ENCODE results near the gene TRPT1.
A peak's percentile ranks its signal among the peaks of the same experiment; 100 is the strongest.

The TRPT1 gene

DNA sequence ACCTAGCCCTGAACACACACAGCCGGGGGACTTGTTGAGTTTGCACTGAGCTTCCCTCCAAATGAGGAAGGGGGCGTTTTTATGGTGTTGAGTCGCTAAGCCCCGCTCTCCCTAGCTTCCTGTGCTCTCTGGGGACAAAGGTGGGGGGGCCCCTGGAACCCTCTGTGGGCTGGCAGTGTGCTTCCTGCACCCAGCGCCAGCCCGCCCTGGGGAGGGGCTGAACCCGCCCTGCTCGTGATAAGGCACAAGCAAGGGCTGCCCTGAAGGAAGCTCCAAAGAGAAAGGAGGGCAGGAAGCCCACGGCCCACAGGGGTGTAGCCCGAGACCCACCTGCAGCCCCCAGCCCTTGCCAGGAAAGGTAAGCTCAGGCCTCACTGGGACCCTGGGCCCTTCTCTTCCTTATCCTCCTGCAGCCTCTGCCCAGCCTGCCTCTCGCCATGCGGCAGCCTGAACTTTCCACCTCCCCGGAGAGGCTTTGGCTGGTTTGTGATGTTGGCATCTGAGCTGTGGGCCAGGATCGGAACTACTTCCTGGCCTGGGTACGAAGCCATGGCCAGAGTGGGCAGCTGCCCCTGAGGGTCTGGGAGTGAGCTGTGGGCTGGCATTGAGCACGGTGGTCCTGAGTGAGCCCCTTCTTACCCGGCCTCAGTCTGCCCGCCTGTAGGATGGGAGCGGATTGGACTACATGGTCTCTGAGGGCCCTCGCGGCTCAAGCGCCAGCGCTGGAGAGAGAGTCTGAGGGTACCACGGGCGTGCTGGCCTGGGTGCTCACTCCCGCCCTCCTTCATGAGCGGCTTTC lies 19.3 kb downstream of the TRPT1 start, which contains the start of gene FERMT3:
TSS of gene FERMT3 (plus strand) at position 265 of the 799 bp plus-strand sequence. CDS start 644 bp downstream, outside the sequence.
- no peak for DNase-seq

DNA sequence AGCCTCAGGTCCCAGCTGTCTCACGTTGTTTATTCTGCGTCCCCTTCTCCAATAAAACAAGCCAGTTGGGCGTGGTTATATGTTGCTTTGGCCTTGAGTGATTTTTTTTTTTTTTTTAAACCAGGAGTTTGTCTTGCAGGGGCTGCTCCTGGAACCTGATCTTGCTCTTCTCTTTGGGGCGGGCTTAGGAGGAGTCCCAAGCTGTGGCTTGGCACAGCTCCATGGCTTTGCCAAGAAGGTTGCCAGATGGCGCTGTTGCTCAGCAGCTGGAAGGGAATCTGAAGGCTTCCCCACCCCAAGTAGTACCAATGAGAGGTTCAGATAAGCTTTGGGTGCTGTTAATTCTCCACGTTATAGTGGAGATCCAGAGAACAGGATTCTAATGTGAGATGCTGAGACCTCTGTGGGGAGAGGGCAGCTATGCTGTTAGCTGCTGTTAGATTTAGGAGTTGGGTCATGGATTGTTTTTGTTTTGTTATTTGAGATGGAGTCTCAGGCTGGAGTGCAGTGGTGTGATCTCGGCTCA lies 21.5 kb downstream of the TRPT1 start:
- peak; percentile 60 for DNase-seq

GRCh38 chr11:64204080-64204440 lies 21.9 kb downstream of the TRPT1 start:
- DNase-seq = no peak

GRCh38 chr11:64203421-64204079 lies 22.4 kb downstream of the TRPT1 start:
- DNase-seq = no peak

GRCh38 chr11:64202992-64203391 lies 23.0 kb downstream of the TRPT1 start:
- DNase-seq = no peak

DNA sequence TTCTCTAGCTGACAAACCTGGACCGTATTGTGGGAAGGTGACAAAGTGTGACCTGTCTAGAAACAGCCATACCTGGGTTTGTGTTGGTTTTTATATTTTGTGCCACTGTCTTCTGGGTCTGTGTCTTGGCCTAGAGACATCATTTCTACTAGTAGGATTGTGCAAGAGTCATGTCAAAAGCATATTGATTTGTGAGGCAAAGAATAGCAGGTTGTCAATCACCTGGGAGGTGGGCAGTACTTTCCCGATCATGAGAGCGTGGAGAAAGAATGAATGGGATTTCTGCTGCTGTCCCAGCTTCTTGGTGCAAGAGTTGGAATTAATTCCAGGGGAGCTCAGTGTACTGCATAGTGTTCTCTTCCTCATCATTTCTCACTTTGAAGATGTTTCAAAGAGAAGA lies 24.4 kb downstream of the TRPT1 start:
- no peak for DNase-seq

DNA sequence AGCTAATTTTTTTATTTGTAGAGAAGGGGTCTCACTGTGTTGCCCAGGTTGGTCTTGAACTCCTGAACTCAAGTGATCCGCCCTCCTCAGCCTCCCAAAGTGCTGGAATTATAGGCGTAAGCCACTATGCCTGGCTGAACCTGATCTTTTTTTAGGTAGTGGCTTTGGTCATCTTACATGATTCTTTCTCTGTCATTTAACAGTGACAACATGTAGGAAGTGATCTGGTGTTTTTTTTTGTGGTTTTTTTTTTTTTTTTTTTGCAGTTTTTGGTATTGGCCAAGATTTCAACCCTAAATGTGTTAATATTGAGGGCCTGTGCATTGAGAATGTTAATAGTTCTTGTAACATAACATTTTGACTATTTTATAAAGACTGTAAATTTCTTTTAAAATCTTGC lies 27.5 kb downstream of the TRPT1 start:
- DNase-seq = no peak

- no peak for DNase-seq
These were observed 29.4 kb downstream of the TRPT1 start for GRCh38 chr11:64196626-64197025.

DNA sequence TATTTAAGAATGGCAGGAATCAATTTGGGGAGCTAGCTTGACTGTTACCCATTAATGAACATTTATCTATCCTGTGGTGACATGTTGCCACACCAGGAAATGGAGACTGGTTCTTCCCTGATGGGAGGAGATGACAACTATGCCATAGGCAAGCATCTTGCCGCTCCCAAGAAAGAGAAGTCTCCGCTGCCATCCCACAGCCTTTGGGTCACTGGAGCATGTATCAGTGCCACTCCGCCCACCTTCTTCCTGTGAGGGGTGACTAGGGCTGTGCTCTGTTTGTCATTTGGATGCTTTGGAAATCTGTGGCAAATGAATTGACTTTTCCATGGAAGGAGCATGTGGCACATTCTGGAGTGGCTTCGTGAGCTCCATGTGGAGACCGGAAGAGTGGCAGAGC lies 33.6 kb downstream of the TRPT1 start:
- DNase-seq = no peak

DNA sequence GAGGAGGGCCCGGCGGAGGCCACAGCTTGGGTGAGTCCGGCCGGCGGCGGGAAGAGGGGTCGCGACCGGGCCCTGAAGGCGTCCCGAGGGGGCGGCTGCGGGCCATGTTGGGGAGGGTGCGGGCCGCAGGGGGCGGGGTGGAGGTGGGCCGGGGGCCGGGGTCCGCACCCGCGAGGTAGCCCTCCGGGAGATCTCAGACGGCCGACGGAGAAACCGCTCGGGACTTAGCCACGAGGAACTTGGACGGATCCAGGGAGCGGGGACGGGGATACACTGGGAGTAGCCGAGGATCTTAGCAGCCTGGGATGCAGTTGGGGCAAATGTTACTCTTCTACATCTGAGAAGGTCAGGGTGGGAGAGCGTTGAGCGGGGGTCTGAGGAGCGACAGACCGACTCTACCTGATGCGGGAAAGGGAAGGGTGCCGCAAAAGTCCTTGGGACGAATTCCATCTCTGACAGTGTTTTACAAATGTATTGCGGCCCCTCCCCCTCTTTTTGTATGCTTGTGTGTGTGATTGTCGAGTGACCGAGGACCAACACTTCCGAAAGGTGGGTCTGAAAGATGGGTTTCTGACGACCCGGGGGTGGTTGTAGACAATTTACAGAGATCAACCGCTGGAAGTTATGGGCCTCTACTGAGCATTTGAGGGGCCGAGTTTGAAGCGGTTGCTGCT lies 39.4 kb downstream of the TRPT1 start:
- DNase-seq = no peak

DNA sequence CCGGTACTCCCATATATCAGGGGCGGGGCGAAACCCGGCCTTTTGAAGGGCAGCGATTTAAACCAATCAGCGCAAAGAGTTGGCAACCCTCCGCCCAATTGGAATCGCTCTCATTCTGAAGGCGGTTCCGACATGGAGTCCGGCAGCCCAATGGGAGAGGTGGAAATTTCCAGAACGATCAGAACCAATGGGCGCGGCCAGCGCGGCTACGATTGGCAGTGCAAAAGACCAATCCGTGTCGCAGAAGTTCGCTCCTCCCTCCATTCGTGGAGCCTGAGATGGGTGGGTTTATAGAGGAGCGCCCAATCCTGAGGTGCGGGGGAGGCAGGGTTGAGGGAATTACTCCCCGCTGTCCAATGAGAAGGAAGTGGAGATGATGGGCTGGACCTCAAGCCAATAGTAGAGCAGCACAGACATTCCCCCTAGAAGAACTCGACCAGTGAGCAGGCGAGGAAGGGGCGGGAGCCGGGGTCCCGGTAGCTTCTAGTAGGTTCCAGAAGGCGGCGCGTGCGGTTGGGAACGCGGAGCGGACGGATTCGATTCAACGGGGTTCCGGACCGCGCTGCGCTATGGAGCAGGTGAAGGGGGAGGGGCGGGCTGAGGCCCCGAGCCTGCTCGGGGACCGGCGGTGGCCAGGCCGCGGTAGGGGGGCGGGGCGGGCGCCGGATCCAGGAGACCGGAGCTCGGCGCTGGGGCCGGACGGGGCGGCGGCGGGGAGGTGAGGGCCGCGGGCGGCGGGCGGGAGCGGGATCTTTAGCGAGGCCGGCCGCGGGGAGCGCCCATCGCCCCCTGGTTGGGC lies 40.1 kb downstream of the TRPT1 start, which contains the start of gene STIP1:
TSS of gene STIP1 (plus strand) at position 479 of the 799 bp plus-strand sequence. CDS start at position 570, 91 bp downstream.
- peak; percentile 100 for DNase-seq

- DNase-seq = peak; percentile 79
These were observed 40.8 kb downstream of the TRPT1 start for GRCh38 chr11:64185175-64185692.

DNA sequence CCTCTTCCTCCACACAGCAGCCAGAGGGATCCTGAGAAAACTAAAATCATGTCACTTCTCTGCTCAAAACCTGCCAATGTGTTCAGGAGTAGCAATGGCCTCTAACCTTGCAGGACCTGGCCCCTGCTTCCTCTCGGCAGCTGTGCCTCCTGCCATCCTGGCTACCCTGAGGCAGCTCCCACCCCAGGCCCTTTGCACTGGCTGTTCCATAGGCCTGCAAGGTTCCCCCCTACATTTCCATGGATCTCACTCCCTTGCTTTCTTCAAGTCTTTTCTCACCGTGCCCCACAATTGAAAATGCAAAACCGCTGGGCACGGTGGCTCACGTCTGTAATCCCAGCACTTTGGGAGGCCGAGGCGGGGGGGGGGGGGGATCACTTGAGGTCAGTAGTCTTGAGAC lies 42.1 kb downstream of the TRPT1 start:
- DNase-seq = no peak

- peak; percentile 84 for DNase-seq
These were observed 44.2 kb downstream of the TRPT1 start for GRCh38 chr11:64181506-64182411.

- no peak for DNase-seq
These were observed 45.1 kb downstream of the TRPT1 start for GRCh38 chr11:64180891-64181290.

DNA sequence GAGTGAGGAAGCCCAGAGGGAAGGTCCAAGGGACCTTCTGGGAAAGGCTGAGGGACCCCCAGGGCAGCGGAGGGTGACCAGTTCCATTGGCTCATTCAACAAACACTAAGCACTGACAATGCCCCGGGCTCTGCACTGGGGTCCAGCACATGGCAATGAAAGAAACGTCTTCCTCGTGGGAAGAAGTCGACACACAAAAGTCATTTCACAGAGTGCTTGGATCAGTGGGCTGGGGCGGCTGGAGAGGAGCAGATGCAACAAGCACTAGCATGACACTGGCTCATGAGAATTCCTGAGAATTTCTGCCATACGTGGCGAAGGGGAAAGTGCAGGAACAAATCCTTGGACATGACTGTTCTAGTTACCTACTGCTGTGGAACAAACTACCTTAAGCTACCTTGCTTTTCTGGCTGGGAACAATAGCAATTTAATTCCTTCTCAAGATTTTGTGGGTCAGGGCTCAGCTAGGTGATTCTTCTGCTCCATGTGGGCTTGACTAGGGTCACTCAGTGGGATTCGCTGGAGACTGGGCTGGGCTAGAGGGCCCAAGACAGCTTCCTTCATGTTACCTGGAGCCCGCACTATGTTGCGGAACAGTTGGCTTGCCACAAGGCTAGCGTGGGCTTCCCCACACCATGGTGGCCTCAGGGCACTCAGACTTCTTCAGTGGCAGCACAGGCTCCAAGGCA lies 46.9 kb downstream of the TRPT1 start:
- DNase-seq = no peak

- DNase-seq = no peak
These were observed 47.8 kb downstream of the TRPT1 start for GRCh38 chr11:64178203-64178602.

- no peak for DNase-seq
These were observed 49.2 kb downstream of the TRPT1 start for GRCh38 chr11:64176751-64177150.
